ENCODE data around the gene AKR1C4. TPM values are rescaled to one million over a fixed set of nuclear protein-coding genes. Genes with fewer than 3 reads are reported as not detected.
"Not testable (repeated sequence)": the region's sequence is repeated elsewhere in the genome, so short reads cannot be mapped to it uniquely, and the experiment has no call there.

AKR1C4 gene
- total and polyA plus RNA-seq, 2 donors from 2014 or later: not detected

DNA sequence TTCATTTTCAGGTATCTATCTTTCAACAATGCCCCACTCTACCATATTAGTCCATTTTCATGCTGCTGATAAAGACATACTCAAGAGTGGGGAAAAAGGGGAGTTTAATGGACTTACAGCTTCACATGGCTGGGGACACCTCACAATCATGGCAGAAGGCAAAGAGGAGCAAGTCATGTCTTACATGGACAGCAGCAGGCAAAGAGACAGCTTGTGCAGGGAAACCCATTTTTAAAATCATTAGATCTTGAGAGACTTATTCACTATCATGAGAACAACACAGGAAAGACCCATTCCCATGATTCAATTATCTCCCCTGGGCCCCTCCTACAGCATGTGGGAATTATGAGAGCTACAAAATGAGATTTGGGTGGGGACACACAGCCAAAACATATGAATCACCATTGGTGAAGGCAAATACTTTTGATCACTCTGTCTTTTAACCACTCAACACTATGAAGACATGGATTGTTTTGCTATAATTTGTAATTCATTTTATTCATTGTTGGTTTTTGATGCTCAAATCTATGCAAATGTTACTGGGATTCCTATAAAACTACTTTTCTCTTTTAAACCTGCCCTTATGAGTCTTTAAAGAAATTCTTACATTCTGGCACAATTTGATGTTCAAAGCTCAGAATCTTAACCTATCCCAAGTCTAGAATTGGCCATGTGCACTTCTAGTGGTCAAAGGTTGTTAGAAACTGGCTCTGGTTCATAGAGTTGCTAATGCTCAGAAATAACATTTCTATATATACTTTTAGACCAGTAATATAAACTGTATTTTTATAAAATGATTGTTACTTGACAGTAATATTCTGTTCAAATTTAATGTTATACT lies 15.3 kb downstream of the AKR1C4 start:
- TF ChIP-seq, protein P1, sequence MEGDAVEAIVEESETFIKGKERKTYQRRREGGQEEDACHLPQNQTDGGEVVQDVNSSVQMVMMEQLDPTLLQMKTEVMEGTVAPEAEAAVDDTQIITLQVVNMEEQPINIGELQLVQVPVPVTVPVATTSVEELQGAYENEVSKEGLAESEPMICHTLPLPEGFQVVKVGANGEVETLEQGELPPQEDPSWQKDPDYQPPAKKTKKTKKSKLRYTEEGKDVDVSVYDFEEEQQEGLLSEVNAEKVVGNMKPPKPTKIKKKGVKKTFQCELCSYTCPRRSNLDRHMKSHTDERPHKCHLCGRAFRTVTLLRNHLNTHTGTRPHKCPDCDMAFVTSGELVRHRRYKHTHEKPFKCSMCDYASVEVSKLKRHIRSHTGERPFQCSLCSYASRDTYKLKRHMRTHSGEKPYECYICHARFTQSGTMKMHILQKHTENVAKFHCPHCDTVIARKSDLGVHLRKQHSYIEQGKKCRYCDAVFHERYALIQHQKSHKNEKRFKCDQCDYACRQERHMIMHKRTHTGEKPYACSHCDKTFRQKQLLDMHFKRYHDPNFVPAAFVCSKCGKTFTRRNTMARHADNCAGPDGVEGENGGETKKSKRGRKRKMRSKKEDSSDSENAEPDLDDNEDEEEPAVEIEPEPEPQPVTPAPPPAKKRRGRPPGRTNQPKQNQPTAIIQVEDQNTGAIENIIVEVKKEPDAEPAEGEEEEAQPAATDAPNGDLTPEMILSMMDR (IDR thresholded peaks at IDR 0.05; ENCODE audit: borderline replicate concordance, extremely low read depth, insufficient read depth): no peak
- Histone ChIP-seq H3K4me3 (ENCODE audit: low read length in 3 of 3) (no peak overlapping the region), H3K27ac (ENCODE audit: low read depth in 2 of 2, low read length in 2 of 2) (no peak overlapping the region), H3K9ac (ENCODE audit: low read length in 3 of 3) (no peak overlapping the region), H3K36me3 (ENCODE audit: control insufficient read depth in 2 of 3, insufficient read depth in 3 of 3, low read length in 3 of 3) (no peaks in the 10 kb centered on the region), H3K27me3 (ENCODE audit: control insufficient read depth, insufficient read depth, low read length) (no peaks in the 10 kb centered on the region), H3K4me1 (ENCODE audit: control insufficient read depth in 2 of 3, insufficient read depth in 2 of 3, low read depth in 1 of 3, low read length in 3 of 3) (no peaks in the 10 kb centered on the region), H3K9me3 (ENCODE audit: control insufficient read depth in 2 of 3, insufficient read depth in 1 of 3, low read length in 3 of 3) (no peaks in the 10 kb centered on the region)
- FAIRE-seq (no peak), DNase-seq (no peak)
- intact Hi-C loops (cut with DNase I): no loop called here

DNA sequence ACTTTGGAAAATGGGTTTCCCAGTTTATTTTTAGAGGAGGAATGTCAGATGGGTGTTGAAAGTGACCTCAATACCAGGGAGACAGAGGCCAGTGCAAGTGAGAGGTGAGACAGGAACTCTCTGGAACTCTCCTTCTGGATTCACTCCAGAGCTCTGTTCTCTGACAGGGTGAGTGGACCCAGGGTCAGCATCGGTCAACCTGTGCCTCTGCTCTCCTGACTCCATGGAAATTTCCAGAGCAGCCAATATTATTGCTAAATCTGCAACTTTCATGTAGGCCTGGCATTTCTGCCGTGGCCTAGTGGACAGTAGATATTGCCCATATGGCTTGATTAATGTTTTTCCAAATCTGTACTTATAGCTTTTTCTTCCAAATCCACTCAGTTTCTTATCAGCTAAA lies 20.2 kb downstream of the AKR1C4 start:
- FAIRE-seq: no peak

DNA sequence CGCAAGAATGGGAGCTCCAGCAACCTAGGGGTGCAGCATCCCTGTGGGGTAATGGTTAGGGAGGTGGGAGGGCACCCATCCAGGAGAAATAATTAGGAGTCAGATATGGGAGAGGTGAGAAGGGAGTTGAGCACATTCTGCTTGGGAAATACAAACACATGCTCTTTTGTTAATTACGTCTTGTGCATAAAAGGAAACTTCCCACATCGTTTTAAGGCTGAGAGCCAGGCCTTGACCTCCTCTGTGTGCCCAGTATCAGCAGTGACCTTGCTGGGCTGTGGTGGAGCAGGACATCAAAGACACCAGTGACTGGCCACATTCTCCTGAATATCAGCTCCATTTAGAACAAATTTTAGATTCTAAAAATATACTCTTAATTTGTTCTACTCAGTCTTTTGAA lies 22.6 kb downstream of the AKR1C4 start:
- Histone ChIP-seq H3K27me3 (ENCODE audit: control insufficient read depth, insufficient read depth, low read length) (no peaks in the 10 kb centered on the region), H3K4me3 (ENCODE audit: low read length in 3 of 3) (no peak overlapping the region), H3K9ac (ENCODE audit: low read length in 3 of 3) (no peak overlapping the region), H3K9me3 (ENCODE audit: control insufficient read depth in 2 of 3, insufficient read depth in 1 of 3, low read length in 3 of 3) (no peaks in the 10 kb centered on the region), H3K27ac (ENCODE audit: low read depth in 2 of 2, low read length in 2 of 2) (no peak overlapping the region), H3K4me1 (ENCODE audit: control insufficient read depth in 2 of 3, insufficient read depth in 2 of 3, low read depth in 1 of 3, low read length in 3 of 3) (no peaks in the 10 kb centered on the region), H3K36me3 (ENCODE audit: control insufficient read depth in 2 of 3, insufficient read depth in 3 of 3, low read length in 3 of 3) (no peaks in the 10 kb centered on the region)
- TF ChIP-seq, protein P1 (IDR thresholded peaks at IDR 0.05; ENCODE audit: borderline replicate concordance, extremely low read depth, insufficient read depth): no peak
- DNase-seq: no peak
- intact Hi-C loops (cut with DNase I): no loop called here
- FAIRE-seq: no peak

More for the DNA sequence above, 20.2 kb downstream of the AKR1C4 start:
- intact Hi-C loops (cut with DNase I): no loop called here
- Histone ChIP-seq H3K9ac (ENCODE audit: low read length in 3 of 3) (no peak overlapping the region), H3K4me1 (ENCODE audit: control insufficient read depth in 2 of 3, insufficient read depth in 2 of 3, low read depth in 1 of 3, low read length in 3 of 3) (no peaks in the 10 kb centered on the region), H3K4me3 (ENCODE audit: low read length in 3 of 3) (no peak overlapping the region), H3K27ac (ENCODE audit: low read depth in 2 of 2, low read length in 2 of 2) (no peak overlapping the region), H3K9me3 (ENCODE audit: control insufficient read depth in 2 of 3, insufficient read depth in 1 of 3, low read length in 3 of 3) (no peaks in the 10 kb centered on the region), H3K27me3 (ENCODE audit: control insufficient read depth, insufficient read depth, low read length) (no peaks in the 10 kb centered on the region), H3K36me3 (ENCODE audit: control insufficient read depth in 2 of 3, insufficient read depth in 3 of 3, low read length in 3 of 3) (no peaks in the 10 kb centered on the region)
- no peak for DNase-seq
- TF ChIP-seq, protein P1 (IDR thresholded peaks at IDR 0.05; ENCODE audit: borderline replicate concordance, extremely low read depth, insufficient read depth): no peak

DNA sequence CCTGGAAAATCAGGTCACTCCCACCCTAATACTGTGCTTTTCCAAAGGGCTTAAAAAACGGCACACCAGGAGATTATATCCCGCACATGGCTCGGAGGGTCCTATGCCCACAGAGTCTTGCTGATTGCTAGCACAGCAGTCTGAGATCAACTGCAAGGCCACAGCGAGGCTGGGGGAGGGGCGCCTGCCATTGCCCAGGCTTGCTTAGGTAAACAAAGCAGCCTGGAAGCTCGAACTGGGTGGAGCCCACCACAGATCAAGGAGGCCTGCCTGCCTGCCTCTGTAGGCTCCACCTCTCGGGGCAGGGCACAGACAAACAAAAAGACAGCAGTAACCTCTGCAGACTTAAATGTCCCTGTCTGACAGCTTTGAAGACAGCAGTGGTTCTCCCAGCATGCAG lies 26.3 kb downstream of the AKR1C4 start:
- not testable (repeated sequence) for FAIRE-seq; H3K9me3 ChIP-seq (ENCODE audit: control insufficient read depth in 2 of 3, insufficient read depth in 1 of 3, low read length in 3 of 3)

More for the DNA sequence above, 26.3 kb downstream of the AKR1C4 start:
- H3K4me1 ChIP-seq (ENCODE audit: control insufficient read depth in 2 of 3, insufficient read depth in 2 of 3, low read depth in 1 of 3, low read length in 3 of 3); H3K36me3 ChIP-seq (ENCODE audit: control insufficient read depth in 2 of 3, insufficient read depth in 3 of 3, low read length in 3 of 3); H3K9ac ChIP-seq (ENCODE audit: low read length in 3 of 3); DNase-seq; H3K4me3 ChIP-seq (ENCODE audit: low read length in 3 of 3); intact Hi-C loops (cut with DNase I); H3K27me3 ChIP-seq (ENCODE audit: control insufficient read depth, insufficient read depth, low read length); H3K27ac ChIP-seq (ENCODE audit: low read depth in 2 of 2, low read length in 2 of 2): not testable (repeated sequence)
